Globus pallidus (tissue), 1 donor: ENCODE measurements around the gene RDH16.
"Not testable (repeated sequence)": the region's sequence is repeated elsewhere in the genome, so short reads cannot be mapped to it uniquely, and the experiment has no call there.

Source experiments
- DNase-seq: peaks from one replicate; pipeline ENCODE4 v3.0.0-alpha.2; 2015; ENCODE audit warnings: low spot score

The RDH16 gene

GRCh38 chr12:56953314-56953713 is 4.1 kb downstream of the RDH16 start:
- no peak for DNase-seq

GRCh38 chr12:56951582-56952339 is 5.6 kb downstream of the RDH16 start:
- DNase-seq: no peak

- DNase-seq: no peak
Measured at GRCh38 chr12:56948881-56949280, 8.5 kb downstream of the RDH16 start.

GRCh38 chr12:56948457-56948777 is 9.0 kb downstream of the RDH16 start:
- no peak for DNase-seq

- no peak for DNase-seq
Measured at GRCh38 chr12:56947633-56948456, 9.6 kb downstream of the RDH16 start.

- DNase-seq: no peak
Measured at GRCh38 chr12:56943878-56944277, 13.5 kb downstream of the RDH16 start.

GRCh38 chr12:56943374-56943773 is 14.0 kb downstream of the RDH16 start:
- DNase-seq: not testable (repeated sequence)

- no peak for DNase-seq
Measured at GRCh38 chr12:56941299-56942017, 15.9 kb downstream of the RDH16 start.

GRCh38 chr12:56940942-56941298 is 16.5 kb downstream of the RDH16 start:
- not testable (repeated sequence) for DNase-seq

- DNase-seq: no peak
Measured at GRCh38 chr12:56935752-56936151, 21.7 kb downstream of the RDH16 start.

- DNase-seq: no peak
Measured at GRCh38 chr12:56935157-56935556, 22.3 kb downstream of the RDH16 start.

- DNase-seq: no peak
Measured at GRCh38 chr12:56933826-56934625, 23.4 kb downstream of the RDH16 start, which contains the start of gene SDR9C7. SDR9C7 (minus strand) TSS chr12:56934408; CDS start chr12:56934261, 147 bp downstream.

GRCh38 chr12:56932867-56933266 is 24.5 kb downstream of the RDH16 start:
- no peak for DNase-seq

- no peak for DNase-seq
Measured at GRCh38 chr12:56932146-56932545, 25.3 kb downstream of the RDH16 start.

- peak; percentile 11 for DNase-seq
Measured at GRCh38 chr12:56931474-56931978, 25.9 kb downstream of the RDH16 start.

GRCh38 chr12:56930241-56930640 is 27.2 kb downstream of the RDH16 start:
- DNase-seq: no peak

GRCh38 chr12:56929780-56930179 is 27.6 kb downstream of the RDH16 start:
- no peak for DNase-seq

- DNase-seq: no peak
Measured at GRCh38 chr12:56928262-56928661, 29.1 kb downstream of the RDH16 start.

- no peak for DNase-seq
Measured at GRCh38 chr12:56927281-56927680, 30.1 kb downstream of the RDH16 start.

GRCh38 chr12:56922031-56922430 is 35.4 kb downstream of the RDH16 start:
- peak; percentile 16 for DNase-seq

- DNase-seq: no peak
Measured at GRCh38 chr12:56921346-56921745, 36.1 kb downstream of the RDH16 start.

GRCh38 chr12:56918139-56918538 is 39.3 kb downstream of the RDH16 start:
- DNase-seq: not testable (repeated sequence)
